ENCODE measurements around the gene GP9. TPM values are rescaled to one million over a fixed set of nuclear protein-coding genes. Genes with fewer than 3 reads are reported as not detected.

The GP9 gene
- total and polyA plus RNA-seq, 12 donors = 0.13 to 1.6 TPM; not detected in 10

DNA sequence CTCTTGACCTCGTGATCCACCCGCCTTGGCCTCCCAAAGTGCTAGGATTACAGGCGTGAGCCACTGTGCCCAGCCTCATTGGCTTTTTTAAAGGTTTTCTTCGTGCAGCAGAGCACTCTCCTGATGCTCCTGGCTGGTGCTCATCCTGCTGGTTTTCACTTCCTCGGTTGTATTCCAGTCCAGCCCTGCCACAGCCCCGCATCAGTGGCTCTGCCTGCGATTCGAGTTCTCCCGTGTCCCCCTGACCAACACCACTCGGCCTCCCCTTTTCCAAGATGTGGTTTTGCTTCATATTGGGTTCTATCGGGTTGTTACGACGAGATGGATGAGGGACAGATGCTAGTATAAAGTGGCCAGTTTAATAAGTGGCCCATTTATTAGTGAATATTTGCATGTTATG lies 31.7 kb upstream of the GP9 start:
- no peaks in the 10 kb centered on the region for H3K36me3 ChIP-seq (replicated peaks in 1 of 2)
- 85 to 93% (median 89%) methylated on average over 13 of the region's 13 CpGs for WGBS, 4 donors
- no peaks in the 10 kb centered on the region for H3K27me3 ChIP-seq
- H3K9me3 ChIP-seq (replicated peaks in 1 of 3) = no peaks in the 10 kb centered on the region
- peaks cover 0 to 18% of the 10 kb centered on the region in 2 donors for H3K4me1 ChIP-seq (replicated peaks in 1 of 2)
- H3K27ac ChIP-seq = no peak overlapping the region
- TF ChIP-seq POLR2A (IDR thresholded peaks at IDR 0.05) = no peak
- TF ChIP-seq, protein P1, sequence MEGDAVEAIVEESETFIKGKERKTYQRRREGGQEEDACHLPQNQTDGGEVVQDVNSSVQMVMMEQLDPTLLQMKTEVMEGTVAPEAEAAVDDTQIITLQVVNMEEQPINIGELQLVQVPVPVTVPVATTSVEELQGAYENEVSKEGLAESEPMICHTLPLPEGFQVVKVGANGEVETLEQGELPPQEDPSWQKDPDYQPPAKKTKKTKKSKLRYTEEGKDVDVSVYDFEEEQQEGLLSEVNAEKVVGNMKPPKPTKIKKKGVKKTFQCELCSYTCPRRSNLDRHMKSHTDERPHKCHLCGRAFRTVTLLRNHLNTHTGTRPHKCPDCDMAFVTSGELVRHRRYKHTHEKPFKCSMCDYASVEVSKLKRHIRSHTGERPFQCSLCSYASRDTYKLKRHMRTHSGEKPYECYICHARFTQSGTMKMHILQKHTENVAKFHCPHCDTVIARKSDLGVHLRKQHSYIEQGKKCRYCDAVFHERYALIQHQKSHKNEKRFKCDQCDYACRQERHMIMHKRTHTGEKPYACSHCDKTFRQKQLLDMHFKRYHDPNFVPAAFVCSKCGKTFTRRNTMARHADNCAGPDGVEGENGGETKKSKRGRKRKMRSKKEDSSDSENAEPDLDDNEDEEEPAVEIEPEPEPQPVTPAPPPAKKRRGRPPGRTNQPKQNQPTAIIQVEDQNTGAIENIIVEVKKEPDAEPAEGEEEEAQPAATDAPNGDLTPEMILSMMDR (IDR thresholded peaks at IDR 0.05) = no peak
- intact Hi-C loops (cut with DNase I) = no loop called here
- H3K4me3 ChIP-seq = no peak overlapping the region
- DNase-seq = no peak

DNA sequence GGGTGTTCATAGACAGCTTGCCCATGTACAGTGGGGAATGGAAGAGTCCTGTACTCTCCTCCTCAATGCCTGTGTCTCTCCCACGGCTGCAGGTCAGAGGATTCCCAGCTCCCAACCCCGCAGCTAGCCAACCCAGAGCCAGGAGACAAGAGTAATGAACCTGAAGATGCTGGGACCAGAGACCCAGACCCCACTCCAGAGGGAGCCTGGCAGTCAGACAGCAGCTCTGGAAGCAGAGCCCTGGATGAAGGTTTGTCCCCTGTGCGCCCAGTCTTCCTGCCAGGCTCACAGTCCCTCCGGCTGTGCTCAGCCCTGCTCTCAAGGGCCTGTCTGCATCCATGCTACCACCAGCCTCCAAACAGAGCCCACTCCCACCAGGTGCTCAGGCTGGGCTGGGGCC lies 30.0 kb upstream of the GP9 start:
- peaks cover 0 to 18% of the 10 kb centered on the region in 2 donors for H3K4me1 ChIP-seq (replicated peaks in 1 of 2)
- no peaks in the 10 kb centered on the region for H3K36me3 ChIP-seq (replicated peaks in 1 of 2)
- no peak for DNase-seq
- no peak overlapping the region for H3K27ac ChIP-seq
- H3K27me3 ChIP-seq = no peaks in the 10 kb centered on the region
- 93 to 100% (median 97%) methylated on average over 1 to 4 of the region's 4 CpGs for WGBS, 4 donors
- H3K4me3 ChIP-seq = no peak overlapping the region
- no peaks in the 10 kb centered on the region for H3K9me3 ChIP-seq (replicated peaks in 1 of 3)
- TF ChIP-seq POLR2A (IDR thresholded peaks at IDR 0.05) = no peak
- TF ChIP-seq, protein P1 (IDR thresholded peaks at IDR 0.05) = no peak
- intact Hi-C loops (cut with DNase I) = no loop called here

DNA sequence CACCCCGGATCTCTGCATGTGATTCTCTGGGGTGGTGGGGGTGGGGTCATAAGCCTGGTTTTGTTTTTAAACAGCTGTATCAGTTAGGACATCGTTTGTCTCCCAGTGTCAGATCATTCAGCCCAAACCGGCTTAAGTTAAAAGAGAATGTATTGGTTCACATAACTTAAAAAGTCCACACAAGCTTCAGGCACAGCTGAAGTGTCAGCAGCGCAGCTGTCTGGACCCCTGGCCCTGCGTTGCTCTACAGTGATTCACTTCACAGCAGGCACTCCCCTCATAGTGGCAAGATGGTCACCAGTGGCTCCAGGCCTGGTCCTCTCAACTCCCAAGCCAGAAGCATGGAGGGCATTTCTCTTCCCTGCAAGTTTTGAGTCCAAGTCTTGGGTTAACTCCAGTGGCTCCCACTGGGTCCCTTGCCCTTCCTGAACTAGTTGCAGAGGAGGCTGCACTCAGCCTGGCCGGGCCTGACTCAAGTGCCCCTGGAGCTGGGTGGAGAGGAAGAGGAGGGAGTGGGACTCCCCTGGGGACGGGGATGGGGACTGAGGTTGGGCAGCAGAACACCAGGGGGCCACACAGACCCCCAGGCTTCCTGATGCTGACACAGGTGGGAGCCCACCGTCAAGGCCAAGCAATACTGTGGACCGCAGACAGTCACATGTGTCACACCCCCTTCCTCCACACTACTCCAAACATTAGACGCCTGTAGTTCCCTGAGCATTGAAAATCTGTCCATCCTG lies 28.9 kb upstream of the GP9 start:
- H3K4me1 ChIP-seq (replicated peaks in 1 of 2) = peaks cover 0 to 9% of the 10 kb centered on the region in 2 donors
- no peak for DNase-seq
- intact Hi-C loops (cut with DNase I) = no loop called here
- no peaks in the 10 kb centered on the region for H3K36me3 ChIP-seq (replicated peaks in 1 of 2)
- H3K4me3 ChIP-seq = no peak overlapping the region
- WGBS, 4 donors = 75 to 88% (median 80%) methylated on average over 9 to 10 of the region's 10 CpGs
- TF ChIP-seq, protein P1 (IDR thresholded peaks at IDR 0.05) = no peak
- no peak for TF ChIP-seq POLR2A (IDR thresholded peaks at IDR 0.05)
- no peak overlapping the region for H3K27ac ChIP-seq
- no peaks in the 10 kb centered on the region for H3K9me3 ChIP-seq (replicated peaks in 1 of 3)
- no peaks in the 10 kb centered on the region for H3K27me3 ChIP-seq

DNA sequence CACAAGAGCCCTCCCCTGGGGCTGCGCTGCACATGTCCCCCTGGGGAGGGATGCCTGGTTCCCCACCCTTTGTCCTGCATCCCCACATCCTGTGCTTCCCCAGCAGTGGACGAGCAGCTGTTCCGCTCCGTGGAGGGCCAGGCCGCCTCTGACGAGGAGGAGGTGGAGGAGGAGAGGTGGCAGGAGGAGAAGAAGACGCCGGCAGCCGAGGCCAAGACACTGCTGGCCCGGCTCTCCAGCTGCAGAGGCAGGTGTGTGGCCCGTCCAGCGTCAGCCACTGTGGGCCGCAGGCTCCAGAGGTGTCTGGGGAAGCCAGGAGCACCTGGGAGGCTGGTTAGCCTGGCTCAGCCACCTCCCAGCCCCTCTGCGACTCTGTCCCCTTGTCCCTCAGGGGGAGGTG lies 27.9 kb upstream of the GP9 start:
- H3K9me3 ChIP-seq (replicated peaks in 1 of 3) = no peaks in the 10 kb centered on the region
- 86 to 96% (median 88%) methylated on average over 12 to 14 of the region's 14 CpGs for WGBS, 4 donors
- DNase-seq = no peak
- no peaks in the 10 kb centered on the region for H3K27me3 ChIP-seq
- H3K36me3 ChIP-seq (replicated peaks in 1 of 2) = no peaks in the 10 kb centered on the region
- H3K4me3 ChIP-seq = no peak overlapping the region
- intact Hi-C loops (cut with DNase I) = no loop called here
- H3K4me1 ChIP-seq (replicated peaks in 1 of 2) = no peaks in the 10 kb centered on the region
- no peak overlapping the region for H3K27ac ChIP-seq
- TF ChIP-seq POLR2A (IDR thresholded peaks at IDR 0.05) = no peak
- TF ChIP-seq, protein P1 (IDR thresholded peaks at IDR 0.05) = no peak
